Stimulated activated CD4-positive, alpha-beta T cell treated with anti-CD3 and anti-CD28 coated beads, Interleukin-15, amount 100 ng/mL, for 24 hours (primary cell): ENCODE data around the gene DERL3.
"Not testable (repeated sequence)": the region's sequence is repeated elsewhere in the genome, so short reads cannot be mapped to it uniquely, and the experiment has no call there.

Experiments
- DNase-seq: peaks from one replicate; pipeline ENCODE4 v3.0.0-alpha.2; 2020

Gene DERL3

GRCh38 chr22:23838681-23839468 lies at the start of gene DERL3:
Gene DERL3, minus strand, starts transcription at chr22:23839006. Its CDS starts 19 bp downstream, at chr22:23838987.
- peak; percentile 98 for DNase-seq

- no peak for DNase-seq
Measured at GRCh38 chr22:23884140-23884539, 45.3 kb upstream of the DERL3 start.

- no peak for DNase-seq
Measured at GRCh38 chr22:23883658-23884057, 44.9 kb upstream of the DERL3 start.

GRCh38 chr22:23882370-23882769 lies 43.6 kb upstream of the DERL3 start:
- DNase-seq, result no peak

- no peak for DNase-seq
Measured at GRCh38 chr22:23878219-23878618, 39.4 kb upstream of the DERL3 start.

- DNase-seq, result no peak
Measured at GRCh38 chr22:23877566-23877965, 38.8 kb upstream of the DERL3 start.

GRCh38 chr22:23875801-23876200 lies 37.0 kb upstream of the DERL3 start:
- no peak for DNase-seq

GRCh38 chr22:23874871-23875270 lies 36.1 kb upstream of the DERL3 start:
- DNase-seq, result no peak

- DNase-seq, result no peak
Measured at GRCh38 chr22:23868580-23868979, 29.8 kb upstream of the DERL3 start.

GRCh38 chr22:23864499-23865154 lies 25.8 kb upstream of the DERL3 start:
- not testable (repeated sequence) for DNase-seq

GRCh38 chr22:23862103-23862502 lies 23.3 kb upstream of the DERL3 start:
- DNase-seq, result peak; percentile 44

- not testable (repeated sequence) for DNase-seq
Measured at GRCh38 chr22:23860187-23860586, 21.4 kb upstream of the DERL3 start.

- no peak for DNase-seq
Measured at GRCh38 chr22:23859201-23859600, 20.4 kb upstream of the DERL3 start.

GRCh38 chr22:23858484-23858815 lies 19.6 kb upstream of the DERL3 start:
- DNase-seq, result no peak

- peak; percentile 97 for DNase-seq
Measured at GRCh38 chr22:23857606-23858483, 19.0 kb upstream of the DERL3 start, which contains the start of gene SLC2A11. Gene SLC2A11, plus strand, starts transcription at chr22:23857875. Its CDS starts 125 bp downstream, at chr22:23858000.

GRCh38 chr22:23856721-23857605 lies 18.2 kb upstream of the DERL3 start:
- DNase-seq, result peak; percentile 43

- DNase-seq, result no peak
Measured at GRCh38 chr22:23850136-23850611, 11.4 kb upstream of the DERL3 start.

GRCh38 chr22:23849009-23850006 lies 10.5 kb upstream of the DERL3 start:
- DNase-seq, result peak; percentile 89

GRCh38 chr22:23847991-23848864 lies 9.4 kb upstream of the DERL3 start:
- DNase-seq, result no peak
